MG63 (cell line): Measurements from ENCODE around the gene TRPM3. TPM values are rescaled to one million over a fixed set of nuclear protein-coding genes. Genes with fewer than 3 reads are reported as not detected.

Experiments used
- DNase-seq: peaks from one replicate; pipeline ENCODE4 v3.0.0-alpha.2; 2020
- H3K27me3 ChIP-seq: fragments of 250-450 bp; sonication (Bioruptor Pico); 2 replicates; pipeline ENCODE4 v1.5.1; 2020; ENCODE audit warnings: mild to moderate bottlenecking, moderate library complexity
- H3K36me3 ChIP-seq: fragments of 250-450 bp; sonication (Bioruptor Pico); 2 replicates; pipeline ENCODE4 v1.5.1; 2020; ENCODE audit warnings: mild to moderate bottlenecking, moderate library complexity
- H3K4me3 ChIP-seq: fragments of 250-450 bp; sonication (Bioruptor Pico); 2 replicates; pipeline ENCODE4 v1.5.1; 2020; ENCODE audit warnings: mild to moderate bottlenecking, moderate library complexity
- H3K9me3 ChIP-seq: fragments of 250-450 bp; sonication (Bioruptor Pico); 2 replicates; pipeline ENCODE4 v1.5.1; 2020; ENCODE audit warnings: mild to moderate bottlenecking, moderate library complexity
- total RNA-seq: library from RNA; depleted of rRNA; stranded (reverse); fragments of >200 nt; shearing (Covaris generic); gene quantifications from 2 replicates; pipeline ENCODE4 v1.2.3, GENCODE V29; 2014; ENCODE audit warnings: low replicate concordance

TRPM3 gene
- total RNA-seq, 1 experiment from 2014 or later, result not detected

GRCh38 chr9:70861376-70861775 lies 260.0 kb downstream of the TRPM3 start:
- H3K27me3 ChIP-seq, result no peaks in the 10 kb centered on the region
- H3K9me3 ChIP-seq, result no peaks in the 10 kb centered on the region
- no peak for DNase-seq
- H3K36me3 ChIP-seq, result no peaks in the 10 kb centered on the region
- H3K4me3 ChIP-seq, result no peak overlapping the region

- Histone ChIP-seq H3K4me3 (no peak overlapping the region), H3K27me3 (no peaks in the 10 kb centered on the region), H3K9me3 (no peaks in the 10 kb centered on the region), H3K36me3 (no peaks in the 10 kb centered on the region)
- DNase-seq, result no peak
These were observed 261.7 kb downstream of the TRPM3 start for GRCh38 chr9:70859694-70860093.

- H3K36me3 ChIP-seq, result no peaks in the 10 kb centered on the region
- no peaks in the 10 kb centered on the region for H3K9me3 ChIP-seq
- no peaks in the 10 kb centered on the region for H3K27me3 ChIP-seq
- no peak for DNase-seq
- no peak overlapping the region for H3K4me3 ChIP-seq
These were observed 265.0 kb downstream of the TRPM3 start for GRCh38 chr9:70856411-70856810.

DNA sequence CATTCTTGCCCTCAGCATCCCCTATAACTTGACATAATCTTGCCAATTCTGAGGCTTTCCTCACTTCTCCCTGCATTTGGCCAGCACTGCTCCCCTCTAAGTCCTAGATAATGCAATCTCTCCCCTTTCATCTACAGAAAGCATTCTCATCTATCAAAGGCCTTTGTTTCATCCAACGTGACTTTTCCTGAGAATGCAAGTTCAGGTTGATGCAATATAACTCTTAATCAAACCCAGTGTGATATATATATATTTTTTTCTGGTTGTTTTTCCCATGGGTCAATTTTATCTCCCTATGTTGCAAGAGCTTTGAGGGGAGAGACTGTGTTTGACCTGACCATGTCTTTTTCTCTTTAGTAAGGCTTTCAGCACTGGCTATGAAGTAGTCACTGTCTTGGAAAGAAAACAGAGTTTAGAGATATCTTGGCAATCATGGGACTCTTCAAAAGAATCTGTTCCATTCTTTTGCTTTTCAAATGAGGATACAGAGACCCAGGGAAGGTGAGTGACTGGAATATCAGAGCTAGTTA lies 268.6 kb downstream of the TRPM3 start:
- Histone ChIP-seq H3K27me3 (no peaks in the 10 kb centered on the region), H3K9me3 (no peaks in the 10 kb centered on the region), H3K4me3 (no peak overlapping the region), H3K36me3 (no peaks in the 10 kb centered on the region)
- DNase-seq, result no peak

DNA sequence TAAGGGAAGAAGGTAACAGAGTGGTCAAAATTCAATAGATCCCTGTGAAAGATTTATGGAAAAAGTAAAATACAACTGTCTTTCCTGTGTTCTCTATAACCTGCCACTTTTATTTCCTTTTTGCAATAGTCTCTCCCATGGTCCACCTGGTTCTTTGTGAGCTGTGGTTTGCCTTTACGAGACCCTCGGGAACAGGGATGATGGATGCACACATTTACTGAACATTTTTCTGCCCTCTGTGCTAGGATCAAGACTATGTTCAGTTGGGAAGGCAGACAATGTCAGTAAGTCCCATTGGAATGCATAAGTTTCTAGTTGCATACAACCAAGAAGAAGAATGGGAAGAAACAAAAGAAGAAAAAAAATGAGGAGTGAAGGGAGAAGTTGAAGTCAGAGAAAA lies 281.2 kb downstream of the TRPM3 start:
- Histone ChIP-seq H3K36me3 (no peaks in the 10 kb centered on the region), H3K4me3 (no peak overlapping the region), H3K9me3 (no peaks in the 10 kb centered on the region), H3K27me3 (no peaks in the 10 kb centered on the region)
- DNase-seq, result no peak

DNA sequence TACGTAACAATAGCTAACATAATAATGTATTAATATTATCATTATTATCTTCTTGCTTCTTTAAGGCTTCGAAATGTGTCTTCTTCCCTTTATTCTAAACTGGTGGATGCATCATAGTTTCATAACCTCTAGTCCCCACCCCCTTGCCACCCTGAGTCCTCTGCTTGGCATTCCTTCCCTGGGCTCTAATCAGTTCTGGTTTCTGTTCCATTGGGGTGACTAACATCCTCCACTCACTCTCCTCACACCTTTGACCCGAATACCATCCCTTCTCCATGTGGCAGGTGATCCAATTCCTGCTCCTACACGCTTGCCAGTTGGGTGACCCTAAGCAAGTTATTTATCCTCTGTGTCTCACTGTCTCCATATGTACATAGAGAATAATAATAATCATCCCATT lies 286.1 kb downstream of the TRPM3 start:
- no peaks in the 10 kb centered on the region for H3K36me3 ChIP-seq
- H3K27me3 ChIP-seq, result no peaks in the 10 kb centered on the region
- no peaks in the 10 kb centered on the region for H3K9me3 ChIP-seq
- peak; percentile 1 for DNase-seq
- no peak overlapping the region for H3K4me3 ChIP-seq

DNA sequence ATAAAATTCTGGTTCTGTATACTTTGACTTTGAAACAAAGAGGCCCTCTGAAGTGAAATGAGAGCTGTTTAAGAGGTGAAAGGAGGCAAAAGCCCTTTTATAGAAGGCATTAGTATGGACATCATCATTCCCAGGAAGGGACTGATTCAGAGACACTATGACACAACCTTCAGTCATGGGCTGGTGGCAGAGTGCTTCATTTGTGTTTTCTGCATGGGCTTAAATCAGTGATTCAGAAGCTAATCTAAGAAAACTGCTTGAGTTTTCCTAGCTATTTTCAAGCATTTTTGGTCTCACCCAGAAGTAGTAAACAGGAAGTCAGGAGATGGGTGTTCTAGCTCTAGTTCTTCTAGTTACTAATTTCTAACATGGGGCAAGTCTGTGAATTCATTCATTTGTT lies 288.9 kb downstream of the TRPM3 start:
- H3K9me3 ChIP-seq, result no peaks in the 10 kb centered on the region
- DNase-seq, result no peak
- H3K36me3 ChIP-seq, result no peaks in the 10 kb centered on the region
- no peak overlapping the region for H3K4me3 ChIP-seq
- H3K27me3 ChIP-seq, result no peaks in the 10 kb centered on the region

DNA sequence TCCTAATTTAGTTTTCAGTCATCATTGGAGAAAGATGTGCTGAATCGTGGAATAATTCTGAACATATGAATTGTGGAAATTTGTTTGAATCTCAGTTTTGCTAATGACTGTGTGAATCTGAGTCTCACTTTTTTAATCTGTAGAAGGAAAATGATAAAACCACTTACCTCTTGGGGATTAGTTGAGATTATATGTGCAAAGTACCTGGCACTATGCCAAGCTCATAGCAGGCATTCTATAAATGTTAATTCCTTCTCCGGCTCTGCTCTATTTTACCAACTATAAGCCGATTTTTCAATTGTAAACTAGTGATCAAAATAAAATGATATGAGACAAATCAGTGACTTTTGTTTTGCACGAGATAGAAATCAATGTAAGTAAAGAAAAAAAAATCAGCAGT lies 290.8 kb downstream of the TRPM3 start:
- H3K4me3 ChIP-seq, result no peak overlapping the region
- H3K9me3 ChIP-seq, result no peaks in the 10 kb centered on the region
- H3K36me3 ChIP-seq, result no peaks in the 10 kb centered on the region
- DNase-seq, result no peak
- no peaks in the 10 kb centered on the region for H3K27me3 ChIP-seq

DNA sequence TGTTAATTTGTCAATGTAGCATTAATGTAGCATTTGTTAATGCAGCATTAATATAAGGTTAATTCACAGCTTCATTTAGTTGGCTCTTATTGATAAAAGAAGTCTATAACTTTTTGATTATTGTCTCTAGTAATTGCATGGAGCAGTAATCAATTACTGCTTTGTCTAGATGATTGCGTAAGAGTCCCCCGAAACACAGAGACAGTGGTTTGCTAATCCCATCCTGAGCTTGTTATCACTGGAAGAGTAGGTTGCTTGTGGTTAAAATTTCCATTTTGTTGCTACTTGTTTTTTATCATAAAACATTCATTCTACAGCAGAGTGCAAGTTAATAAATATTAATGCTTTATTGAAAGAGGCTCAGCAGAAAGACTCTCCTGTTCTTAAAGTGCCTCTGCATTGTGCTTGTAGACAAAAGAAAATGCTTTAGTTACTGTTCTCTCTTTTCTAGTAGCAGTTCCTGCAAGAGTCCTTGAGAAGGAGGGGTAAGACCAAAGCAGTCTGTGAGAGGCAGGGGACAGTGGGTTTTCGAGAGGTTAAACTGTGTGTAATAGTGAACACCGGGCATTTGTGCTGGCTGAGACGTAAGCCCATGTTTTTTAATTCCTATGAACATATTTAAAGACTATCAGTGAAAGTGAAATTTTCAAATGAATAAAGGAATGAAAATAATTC lies 291.7 kb downstream of the TRPM3 start:
- Histone ChIP-seq H3K27me3 (no peaks in the 10 kb centered on the region), H3K36me3 (no peaks in the 10 kb centered on the region), H3K9me3 (no peaks in the 10 kb centered on the region), H3K4me3 (no peak overlapping the region)
- DNase-seq, result no peak

DNA sequence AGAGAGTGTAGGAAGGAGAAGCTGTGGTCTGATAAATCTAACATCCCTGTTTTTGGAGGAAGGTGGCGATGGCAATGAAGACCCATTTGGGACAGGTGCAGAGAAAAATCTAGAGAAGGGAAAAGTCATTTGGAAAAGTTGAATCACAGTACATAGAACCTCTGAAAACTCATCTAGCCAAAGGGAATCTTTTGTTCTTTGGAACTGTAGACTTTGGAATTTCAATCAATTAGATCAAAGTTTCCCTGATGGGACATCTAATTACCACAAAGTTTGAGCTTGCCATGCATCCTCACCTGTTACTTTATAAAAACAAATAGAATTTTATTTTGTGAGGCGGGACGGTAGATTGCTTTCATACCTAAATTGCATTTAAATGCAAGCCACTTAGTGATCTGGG lies 294.9 kb downstream of the TRPM3 start:
- no peak for DNase-seq
- H3K4me3 ChIP-seq, result no peak overlapping the region
- no peaks in the 10 kb centered on the region for H3K9me3 ChIP-seq
- no peaks in the 10 kb centered on the region for H3K27me3 ChIP-seq
- no peaks in the 10 kb centered on the region for H3K36me3 ChIP-seq

DNA sequence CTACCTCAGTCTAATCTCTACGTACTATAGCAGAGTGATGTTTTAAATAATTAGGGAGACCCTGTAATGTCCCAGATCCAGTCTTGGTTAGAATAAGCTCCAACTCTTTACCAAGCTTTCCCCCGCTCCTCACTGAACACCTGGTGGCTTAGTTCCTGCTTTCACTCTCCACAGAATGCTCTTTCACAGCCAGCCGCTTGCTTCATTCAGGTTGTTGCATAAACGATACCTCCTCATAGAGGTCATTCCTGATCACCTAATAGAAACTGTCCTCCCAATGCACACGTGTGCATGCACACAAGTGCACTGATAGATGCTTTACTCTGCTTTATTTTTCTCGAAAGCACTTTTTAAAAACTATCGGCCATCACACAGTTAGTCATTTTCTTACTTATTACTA lies 298.1 kb downstream of the TRPM3 start:
- no peaks in the 10 kb centered on the region for H3K9me3 ChIP-seq
- H3K4me3 ChIP-seq, result no peak overlapping the region
- no peaks in the 10 kb centered on the region for H3K27me3 ChIP-seq
- no peak for DNase-seq
- no peaks in the 10 kb centered on the region for H3K36me3 ChIP-seq

DNA sequence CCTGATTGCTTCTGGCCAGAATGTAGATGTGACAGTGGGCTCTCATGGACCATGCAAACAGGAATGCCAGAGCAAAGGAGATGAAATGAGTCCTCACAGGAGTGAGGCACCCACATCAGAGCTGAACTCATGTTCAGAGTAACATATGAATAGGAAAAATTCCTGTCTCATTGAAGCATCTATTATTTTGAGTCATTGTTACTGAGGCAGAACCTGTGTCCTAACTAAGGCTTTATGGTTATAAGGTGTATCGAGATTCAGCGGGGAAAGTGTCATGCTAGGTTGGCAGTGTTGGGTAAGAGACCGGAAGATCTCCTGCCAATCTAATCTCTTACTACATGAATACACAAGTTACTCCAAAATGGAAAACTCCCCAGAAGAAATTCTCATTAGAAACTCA lies 304.1 kb downstream of the TRPM3 start:
- DNase-seq, result no peak
- Histone ChIP-seq H3K9me3 (no peaks in the 10 kb centered on the region), H3K36me3 (no peaks in the 10 kb centered on the region), H3K27me3 (no peaks in the 10 kb centered on the region), H3K4me3 (no peak overlapping the region)

GRCh38 chr9:70816891-70817290 lies 304.5 kb downstream of the TRPM3 start:
- DNase-seq, result no peak
- H3K27me3 ChIP-seq, result no peaks in the 10 kb centered on the region
- H3K36me3 ChIP-seq, result no peaks in the 10 kb centered on the region
- no peaks in the 10 kb centered on the region for H3K9me3 ChIP-seq
- H3K4me3 ChIP-seq, result no peak overlapping the region

GRCh38 chr9:70816316-70816715 lies 305.1 kb downstream of the TRPM3 start:
- Histone ChIP-seq H3K36me3 (no peaks in the 10 kb centered on the region), H3K4me3 (no peak overlapping the region), H3K9me3 (no peaks in the 10 kb centered on the region), H3K27me3 (no peaks in the 10 kb centered on the region)
- no peak for DNase-seq

- H3K36me3 ChIP-seq, result no peaks in the 10 kb centered on the region
- H3K9me3 ChIP-seq, result no peaks in the 10 kb centered on the region
- no peak for DNase-seq
- H3K27me3 ChIP-seq, result no peaks in the 10 kb centered on the region
- H3K4me3 ChIP-seq, result no peak overlapping the region
These were observed 306.8 kb downstream of the TRPM3 start for GRCh38 chr9:70814597-70814996.

GRCh38 chr9:70813141-70813540 lies 308.3 kb downstream of the TRPM3 start:
- no peak for DNase-seq
- Histone ChIP-seq H3K27me3 (no peaks in the 10 kb centered on the region), H3K9me3 (no peaks in the 10 kb centered on the region), H3K4me3 (no peak overlapping the region), H3K36me3 (no peaks in the 10 kb centered on the region)

GRCh38 chr9:70811638-70812037 lies 309.8 kb downstream of the TRPM3 start:
- Histone ChIP-seq H3K4me3 (no peak overlapping the region), H3K9me3 (no peaks in the 10 kb centered on the region), H3K27me3 (no peaks in the 10 kb centered on the region), H3K36me3 (no peaks in the 10 kb centered on the region)
- DNase-seq, result no peak

- no peaks in the 10 kb centered on the region for H3K27me3 ChIP-seq
- no peak for DNase-seq
- no peak overlapping the region for H3K4me3 ChIP-seq
- no peaks in the 10 kb centered on the region for H3K9me3 ChIP-seq
- no peaks in the 10 kb centered on the region for H3K36me3 ChIP-seq
These were observed 314.5 kb downstream of the TRPM3 start for GRCh38 chr9:70806875-70807274.

DNA sequence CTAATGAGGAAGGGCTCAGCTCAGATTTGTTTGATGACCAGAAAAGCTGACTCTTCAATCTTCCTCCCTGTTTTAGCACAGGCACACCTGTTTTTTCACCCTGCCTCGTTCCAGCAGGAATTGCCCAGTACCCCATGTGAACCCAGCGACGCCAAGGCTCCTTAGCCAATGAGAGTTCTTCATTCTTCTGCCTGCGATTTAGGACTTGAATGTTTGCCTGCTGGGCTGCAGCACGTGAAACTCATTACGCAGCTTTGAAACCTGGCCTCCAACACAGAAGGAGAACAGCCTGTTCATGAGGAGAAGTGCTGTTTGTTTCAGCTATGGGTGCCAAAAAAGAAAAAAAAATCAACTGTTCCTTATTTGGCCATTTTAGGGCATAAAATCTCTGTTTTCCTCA lies 315.5 kb downstream of the TRPM3 start:
- no peak for DNase-seq
- no peaks in the 10 kb centered on the region for H3K27me3 ChIP-seq
- no peak overlapping the region for H3K4me3 ChIP-seq
- H3K9me3 ChIP-seq, result no peaks in the 10 kb centered on the region
- no peaks in the 10 kb centered on the region for H3K36me3 ChIP-seq
